G401 (cell line): ENCODE data around the gene GRAMD2B. TPM values are rescaled to one million over a fixed set of nuclear protein-coding genes. Genes with fewer than 3 reads are reported as not detected.
"Not testable (repeated sequence)": the region's sequence is repeated elsewhere in the genome, so short reads cannot be mapped to it uniquely, and the experiment has no call there.

Experiments used
- DNase-seq: peaks from one replicate; pipeline ENCODE4 v3.0.0-alpha.2; 2015; ENCODE audit warnings: low spot score
- in situ Hi-C: cut with HindIII; loops from 2 replicates; pipeline ENCODE4 v1.10.0; 2016; ENCODE audit warnings: low sequenced_read_pairs, mixed read lengths
- total RNA-seq: library from RNA; depleted of rRNA; stranded (reverse); fragments of >200 nt; shearing (Covaris generic); gene quantifications from 2 replicates; pipeline ENCODE4 v1.2.3, GENCODE V29; 2014; rRNA removed

GRAMD2B gene, protein sequence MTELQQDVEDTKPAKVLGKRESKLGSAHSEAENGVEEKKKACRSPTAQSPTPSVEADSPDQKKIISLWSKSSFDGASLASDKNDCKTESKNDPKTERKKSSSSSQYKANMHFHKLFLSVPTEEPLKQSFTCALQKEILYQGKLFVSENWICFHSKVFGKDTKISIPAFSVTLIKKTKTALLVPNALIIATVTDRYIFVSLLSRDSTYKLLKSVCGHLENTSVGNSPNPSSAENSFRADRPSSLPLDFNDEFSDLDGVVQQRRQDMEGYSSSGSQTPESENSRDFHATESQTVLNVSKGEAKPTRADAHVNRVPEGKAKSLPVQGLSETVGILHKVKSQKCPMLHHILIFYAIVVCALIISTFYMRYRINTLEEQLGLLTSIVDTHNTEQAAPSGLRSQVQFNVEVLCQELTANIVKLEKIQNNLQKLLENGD
- 0.31 and 3.7 TPM in 2 replicates for total RNA-seq

DNA sequence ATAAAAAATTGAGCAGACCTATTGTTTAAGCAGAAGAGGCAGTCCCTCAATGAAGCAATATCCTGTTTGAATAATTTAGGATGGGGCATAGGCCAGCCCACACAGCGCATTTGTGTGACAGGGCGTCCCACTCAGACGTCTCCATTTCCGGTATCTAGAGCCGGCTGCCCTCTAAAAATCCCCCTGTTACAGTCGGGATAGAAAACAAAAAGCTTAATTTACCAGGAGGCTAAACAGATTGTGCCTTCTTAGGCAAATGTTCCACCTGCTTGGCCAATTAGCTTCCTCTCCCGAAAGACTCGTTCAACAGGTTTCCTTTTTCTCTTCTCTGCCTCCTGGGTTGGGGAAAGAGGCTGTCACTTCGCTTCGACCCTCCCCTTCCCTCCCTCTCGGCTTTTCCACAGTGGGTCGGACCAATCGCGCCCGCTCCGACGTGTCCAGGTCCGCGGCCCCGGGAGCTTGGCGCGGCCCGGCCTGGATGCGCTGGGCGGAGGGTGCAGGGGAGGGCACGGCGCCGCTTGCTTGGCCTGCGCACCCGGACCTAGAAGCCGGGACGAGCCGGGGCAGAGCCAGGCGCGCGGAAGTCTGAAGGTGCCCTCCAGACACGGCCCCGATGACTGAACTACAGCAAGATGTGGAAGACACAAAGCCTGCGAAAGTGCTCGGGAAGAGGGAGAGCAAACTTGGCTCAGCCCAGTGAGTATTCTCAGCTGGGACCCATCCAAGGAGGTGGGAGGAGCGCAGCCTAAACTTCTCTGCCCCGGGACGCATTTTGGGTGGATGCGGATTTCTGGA lies at the start of gene GRAMD2B:
GRAMD2B (plus strand) TSS at position 416 of the 795 bp plus-strand sequence; CDS start at position 614, 198 bp downstream.
- DNase-seq: peak; percentile 36
- in situ Hi-C loops: no loop called here

DNA sequence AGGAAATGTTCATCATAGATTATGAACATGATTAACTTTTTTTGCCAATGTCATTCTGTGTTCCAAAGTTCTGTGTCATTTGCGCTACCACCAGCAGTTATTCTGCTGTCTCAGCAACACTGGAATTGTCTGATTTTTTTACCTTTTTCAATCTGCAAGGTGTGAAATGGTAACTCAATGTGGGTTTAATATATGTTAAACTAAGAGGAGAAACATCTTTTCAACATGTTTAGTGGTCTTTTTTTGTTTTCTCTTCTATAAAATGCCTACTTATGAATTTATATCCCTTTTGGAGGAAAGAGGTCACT lies 49.1 kb upstream of the GRAMD2B start:
- no peak for DNase-seq
- in situ Hi-C loops: loop anchor here (25.0 kb wide), 1 partner anchor 163 kb away; no protein-coding TSS in a partner anchor

DNA sequence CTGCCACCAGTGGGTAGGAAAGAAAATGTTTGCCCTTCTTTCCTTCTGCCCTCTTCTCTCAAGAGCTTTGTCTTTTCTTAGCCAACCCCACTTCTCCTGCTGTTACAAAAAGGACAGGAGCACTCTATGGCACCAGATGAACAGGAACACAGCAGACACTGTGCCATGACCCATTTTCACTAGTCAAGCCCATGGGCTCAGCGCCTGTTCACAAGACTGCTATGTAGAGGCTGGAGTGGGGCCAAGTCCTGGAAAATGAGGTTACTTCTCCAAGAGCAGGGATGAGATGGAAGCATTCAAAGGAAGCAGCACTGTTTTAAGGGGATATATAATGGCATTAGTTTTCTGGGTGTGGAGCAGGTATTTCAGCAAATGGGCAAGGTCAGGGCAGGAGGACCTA lies 46.8 kb upstream of the GRAMD2B start:
- DNase-seq: peak; percentile 98
- in situ Hi-C loops: no loop called here

DNA sequence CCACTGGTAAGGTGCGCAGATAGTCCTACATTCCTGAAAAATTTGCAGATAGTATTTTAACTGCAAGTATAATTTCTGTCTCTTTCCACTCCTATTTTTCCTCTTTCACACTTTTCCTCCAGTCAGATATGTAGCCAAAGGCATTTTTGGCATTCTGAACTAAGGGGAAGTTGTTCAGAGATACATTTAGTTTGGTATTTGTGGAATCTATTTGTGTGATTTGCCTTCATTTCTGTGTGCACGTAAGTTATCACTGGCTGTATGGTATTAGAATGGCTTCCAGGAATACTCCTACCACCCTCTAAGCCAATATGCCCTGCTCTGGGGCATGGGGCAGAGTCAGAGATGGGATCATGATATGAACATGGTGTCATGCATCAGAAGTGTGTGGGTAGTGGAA lies 45.8 kb upstream of the GRAMD2B start:
- in situ Hi-C loops: no loop called here
- DNase-seq: no peak

DNA sequence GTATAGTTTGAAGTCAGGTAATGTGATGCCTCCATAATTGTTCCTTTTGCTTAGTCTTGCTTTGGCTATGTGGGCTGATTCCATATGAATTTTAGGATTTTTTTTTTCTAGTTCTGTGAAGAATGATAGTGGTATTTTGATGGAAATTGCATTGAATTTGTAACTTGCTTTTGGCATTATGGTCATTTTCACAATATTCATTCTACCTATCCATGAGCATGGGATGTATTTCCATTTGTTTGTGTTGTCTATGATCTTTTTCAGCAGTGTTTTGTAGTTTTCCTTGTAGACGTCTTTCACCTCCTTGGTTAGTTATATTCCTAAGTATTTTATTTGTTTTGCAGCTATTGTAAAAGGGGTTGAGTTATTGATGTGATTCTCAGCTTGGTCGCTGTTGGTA lies 42.9 kb upstream of the GRAMD2B start:
- in situ Hi-C loops, DNase-seq: not testable (repeated sequence)

DNA sequence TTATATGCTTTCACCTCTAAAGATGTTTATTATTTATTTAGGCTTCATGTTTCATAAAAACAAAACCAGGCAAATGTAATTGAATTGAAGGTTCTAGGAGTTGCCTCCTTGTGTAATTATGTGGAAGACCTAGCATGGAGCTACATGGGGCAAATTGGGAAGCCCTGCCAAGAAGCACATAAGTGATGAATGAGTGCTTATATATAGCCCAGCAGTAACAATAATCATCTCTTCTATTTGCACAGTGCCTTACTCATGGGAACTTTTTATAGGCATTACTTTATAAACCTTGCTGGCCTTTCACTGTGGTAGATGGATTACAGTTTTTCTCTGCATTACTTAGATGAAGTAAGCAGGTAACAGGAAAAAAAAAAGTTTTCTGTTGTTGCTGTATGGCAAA lies 40.0 kb upstream of the GRAMD2B start:
- no peak for DNase-seq
- in situ Hi-C loops: no loop called here

DNA sequence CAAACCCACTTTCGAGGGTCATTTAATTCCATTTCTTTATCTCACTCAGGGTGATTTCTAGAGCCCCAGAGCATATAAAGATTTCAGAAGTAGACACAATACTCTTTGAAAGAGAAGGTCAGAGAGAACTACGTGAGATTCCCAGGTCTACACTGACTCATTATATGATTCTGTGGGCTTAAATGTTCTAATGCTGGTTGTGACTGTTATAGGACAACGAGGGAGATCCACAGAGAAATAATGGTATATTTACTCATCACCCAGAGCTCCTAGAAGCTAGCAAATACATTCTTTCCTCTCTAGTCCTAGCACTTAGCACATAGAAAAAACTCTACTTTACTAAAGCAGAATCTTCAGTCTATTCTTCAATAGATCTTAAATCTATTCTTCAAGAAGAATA lies 39.4 kb upstream of the GRAMD2B start:
- DNase-seq: no peak
- in situ Hi-C loops: no loop called here

DNA sequence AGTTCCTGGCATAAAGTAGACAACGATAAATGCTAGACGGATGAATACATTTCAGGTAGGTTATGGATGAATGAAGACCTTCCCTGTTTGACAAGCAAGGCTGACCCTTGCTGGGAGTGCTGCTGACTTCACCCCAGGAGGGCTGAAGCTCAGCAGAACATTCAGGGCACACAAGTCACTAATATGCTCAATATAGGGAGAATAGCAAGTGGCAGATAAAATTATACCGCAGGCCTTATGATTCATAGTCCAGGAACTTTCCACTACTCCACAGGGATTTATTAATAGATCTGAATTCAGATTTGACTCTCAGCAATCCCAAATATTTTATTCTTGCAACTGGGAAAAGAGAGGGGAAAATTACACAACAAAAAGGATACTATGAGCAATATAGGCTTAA lies 38.2 kb upstream of the GRAMD2B start:
- DNase-seq: peak; percentile 28
- in situ Hi-C loops: no loop called here

DNA sequence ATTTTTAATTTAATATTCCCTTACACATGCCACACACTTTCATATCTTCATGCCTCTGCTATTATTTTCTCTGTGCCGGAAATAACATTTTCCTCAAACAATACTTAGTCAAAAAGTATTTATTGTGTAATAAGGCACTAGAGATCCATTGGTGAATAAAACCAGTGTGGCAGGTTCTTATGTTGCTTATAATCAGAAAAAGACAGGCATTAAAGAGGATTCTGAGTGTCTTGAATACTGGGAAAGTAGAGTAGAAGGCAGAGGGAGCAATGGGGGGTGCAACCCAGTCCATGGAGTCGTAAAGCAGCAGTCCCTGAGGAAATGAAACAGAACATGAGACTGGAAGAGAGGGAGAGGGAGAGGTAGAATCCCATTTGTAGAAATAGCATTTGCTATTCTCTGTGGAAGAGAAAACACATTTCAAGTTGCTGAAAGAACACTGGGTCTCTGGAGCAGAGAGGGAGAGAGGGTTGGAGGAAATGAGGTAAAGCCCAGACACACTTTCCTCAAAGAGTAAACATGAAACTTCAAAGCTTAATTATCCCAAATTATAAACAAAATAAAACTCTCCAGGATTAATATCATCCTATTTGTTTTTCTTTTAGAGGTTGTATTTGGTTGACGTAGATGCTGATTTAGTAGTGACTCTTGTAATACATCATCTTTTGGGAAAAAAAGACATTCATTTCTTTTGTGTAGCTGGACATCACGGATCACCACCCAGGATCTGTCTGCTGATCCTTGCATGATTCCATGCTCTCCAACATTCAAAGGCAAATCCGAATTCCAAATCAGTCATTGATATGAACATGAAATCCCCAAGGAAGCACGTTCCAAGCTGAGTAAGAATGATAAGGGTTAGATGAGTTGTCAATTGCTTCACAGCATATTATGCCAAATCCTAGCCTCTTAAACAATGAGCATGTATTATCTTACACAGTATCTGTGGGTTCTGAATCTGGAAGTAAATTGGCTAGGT lies 37.4 kb upstream of the GRAMD2B start:
- DNase-seq: peak; percentile 19
- in situ Hi-C loops: no loop called here

DNA sequence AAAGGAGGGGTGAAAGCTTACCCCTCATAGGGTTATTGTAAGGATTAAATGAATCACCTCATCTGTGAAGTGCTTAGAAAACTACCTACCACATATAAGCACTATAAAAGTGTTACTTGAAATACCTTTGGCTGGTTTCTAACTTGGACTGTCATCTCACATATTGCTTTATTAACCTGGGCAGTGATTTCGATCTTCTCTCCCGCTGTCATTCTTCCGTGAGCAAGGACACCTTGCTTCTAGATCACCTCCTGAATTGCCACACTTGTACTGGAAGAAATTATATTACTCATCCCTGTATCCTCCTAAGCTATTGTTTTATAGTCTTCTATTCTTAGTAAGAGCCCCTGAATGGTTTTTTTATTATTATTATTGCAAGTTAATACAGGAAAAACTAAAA lies 34.0 kb upstream of the GRAMD2B start:
- DNase-seq: no peak
- in situ Hi-C loops: no loop called here

DNA sequence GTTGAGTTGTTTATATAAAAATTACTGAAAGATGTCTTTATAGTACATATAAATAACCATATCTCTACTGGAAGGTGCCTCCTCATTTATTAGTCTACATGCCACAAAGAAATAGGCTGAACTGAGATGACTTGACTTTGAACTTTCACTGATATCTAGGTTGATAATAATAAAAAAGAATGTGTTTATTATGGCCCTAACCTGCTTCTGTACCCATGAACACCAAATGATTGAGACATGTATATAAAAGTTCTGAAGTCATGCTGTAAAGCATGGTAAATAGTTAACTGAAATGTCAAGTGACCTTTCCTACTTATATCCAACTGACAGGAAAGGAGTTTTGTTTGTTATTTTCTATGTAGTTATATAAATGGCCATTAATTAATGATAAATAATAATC lies 33.2 kb upstream of the GRAMD2B start:
- in situ Hi-C loops: no loop called here
- no peak for DNase-seq

DNA sequence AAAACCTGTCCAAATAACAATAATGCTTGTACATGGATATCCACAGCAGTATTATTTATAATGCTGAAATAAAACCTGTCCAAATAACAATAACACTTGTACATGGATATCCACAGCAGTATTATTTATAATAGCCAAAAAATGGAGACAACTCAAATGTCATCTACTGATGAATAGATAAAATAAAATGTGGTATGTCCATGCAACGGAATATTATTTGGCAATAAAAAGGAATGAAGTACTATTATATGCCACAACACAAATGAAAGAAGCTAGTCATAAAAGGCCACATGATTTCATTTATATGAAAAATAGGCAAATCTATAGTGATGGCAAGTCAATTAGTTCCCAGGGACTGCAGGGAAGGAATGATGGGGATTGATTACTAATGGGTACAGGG lies 31.8 kb upstream of the GRAMD2B start:
- no peak for DNase-seq
- in situ Hi-C loops: no loop called here

DNA sequence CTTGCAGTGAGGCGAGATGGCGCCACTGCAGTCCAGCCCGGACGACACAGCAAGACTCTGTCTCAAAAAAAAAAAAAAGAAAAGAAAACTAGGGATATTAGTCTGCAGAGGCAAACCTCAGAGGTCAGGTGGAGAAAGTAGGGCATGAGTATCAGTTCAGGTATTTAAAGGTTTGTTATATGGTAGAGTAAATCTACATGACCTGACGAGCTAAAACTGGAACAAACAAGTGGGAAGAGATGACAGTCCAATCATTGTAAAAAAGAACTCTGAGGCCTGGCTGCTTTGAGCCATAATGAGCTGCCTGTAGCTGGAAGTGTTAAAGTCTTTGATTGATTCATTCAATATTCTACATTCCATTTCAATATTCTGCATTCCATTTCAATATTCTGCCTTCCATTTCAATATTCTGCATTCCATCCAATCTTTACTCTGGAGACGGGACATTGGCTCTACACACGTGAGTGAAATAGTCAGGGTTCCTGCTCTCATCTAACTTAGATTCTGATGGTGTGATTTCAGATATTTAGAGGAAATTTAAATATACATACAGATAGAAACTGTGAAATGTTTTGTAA lies 28.9 kb upstream of the GRAMD2B start:
- in situ Hi-C loops: no loop called here
- DNase-seq: no peak

DNA sequence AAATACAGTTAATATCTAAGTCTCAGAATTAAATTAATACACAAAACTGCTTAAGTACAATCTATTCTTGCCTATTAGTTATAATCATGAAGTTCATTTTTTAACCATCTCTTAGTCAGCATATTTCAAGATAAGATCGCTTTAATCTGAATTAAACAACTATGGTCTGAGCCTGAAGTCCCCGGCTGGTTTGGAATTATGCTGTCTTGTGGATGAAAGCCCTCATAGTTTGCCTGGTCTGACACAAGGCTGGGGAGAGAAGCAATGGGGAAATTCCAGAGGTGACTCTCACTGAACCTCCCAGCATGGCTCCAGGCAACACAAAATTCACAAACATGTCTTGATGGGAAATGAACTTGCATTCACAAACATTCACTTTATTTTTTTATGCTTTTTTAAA lies 28.0 kb upstream of the GRAMD2B start:
- DNase-seq: no peak
- in situ Hi-C loops: no loop called here

DNA sequence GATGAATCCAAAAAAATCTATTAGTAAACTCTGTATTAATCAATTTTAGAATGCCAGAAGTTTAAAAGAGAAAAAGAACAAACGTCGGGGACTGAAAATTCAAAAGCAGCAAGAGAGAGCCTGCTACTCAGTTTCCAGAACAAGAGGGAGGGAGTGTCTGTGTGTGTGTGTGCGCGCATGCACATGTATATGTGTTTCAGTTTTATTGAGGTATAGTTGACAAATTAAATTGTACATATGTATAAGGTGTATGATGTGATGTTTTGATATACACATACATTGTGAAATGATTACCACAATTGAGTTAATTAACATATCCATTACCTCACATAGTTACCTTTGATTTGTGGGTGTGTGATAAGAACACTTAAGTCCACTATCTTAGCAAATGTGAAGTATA lies 27.6 kb upstream of the GRAMD2B start:
- DNase-seq: no peak
- in situ Hi-C loops: no loop called here

DNA sequence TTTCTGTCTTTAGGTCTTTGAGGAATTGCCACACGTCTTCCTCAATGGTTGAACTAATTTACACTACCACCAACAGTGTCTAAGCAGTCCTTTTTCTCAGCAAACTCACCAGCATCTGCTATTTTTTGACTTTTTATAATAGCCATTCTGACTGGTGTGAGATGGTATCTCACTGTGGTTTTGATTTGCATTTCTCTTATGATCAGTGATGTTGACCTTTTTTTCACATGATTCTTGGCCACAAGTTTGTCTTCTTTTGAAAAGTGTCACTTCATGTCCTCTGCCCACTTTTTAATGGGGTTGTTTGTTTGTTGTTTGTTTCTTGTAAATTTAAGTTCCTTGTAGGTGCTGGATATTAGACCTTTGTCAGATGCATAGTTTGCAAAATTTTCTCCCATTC lies 26.5 kb upstream of the GRAMD2B start:
- in situ Hi-C loops, DNase-seq: not testable (repeated sequence)

DNA sequence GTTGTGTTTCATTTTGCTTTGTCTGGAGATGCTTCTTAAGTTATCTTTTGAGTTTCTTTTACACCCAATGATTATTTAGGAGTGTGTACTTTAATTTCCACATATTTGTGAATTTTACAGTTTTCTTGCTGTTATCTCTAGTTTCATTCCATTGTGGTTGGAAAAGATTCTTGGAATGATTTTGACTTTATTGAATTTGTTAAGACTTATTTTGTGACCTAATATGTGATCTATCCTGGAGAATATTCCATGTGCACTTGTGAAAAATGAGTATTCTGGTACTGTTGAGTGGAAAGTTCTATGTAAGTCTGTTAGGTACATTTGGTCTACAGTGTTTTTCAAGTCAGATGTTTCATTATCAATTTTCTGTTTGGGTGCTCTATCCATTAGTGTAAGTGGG lies 24.4 kb upstream of the GRAMD2B start:
- no peak for DNase-seq
- in situ Hi-C loops: no loop called here

DNA sequence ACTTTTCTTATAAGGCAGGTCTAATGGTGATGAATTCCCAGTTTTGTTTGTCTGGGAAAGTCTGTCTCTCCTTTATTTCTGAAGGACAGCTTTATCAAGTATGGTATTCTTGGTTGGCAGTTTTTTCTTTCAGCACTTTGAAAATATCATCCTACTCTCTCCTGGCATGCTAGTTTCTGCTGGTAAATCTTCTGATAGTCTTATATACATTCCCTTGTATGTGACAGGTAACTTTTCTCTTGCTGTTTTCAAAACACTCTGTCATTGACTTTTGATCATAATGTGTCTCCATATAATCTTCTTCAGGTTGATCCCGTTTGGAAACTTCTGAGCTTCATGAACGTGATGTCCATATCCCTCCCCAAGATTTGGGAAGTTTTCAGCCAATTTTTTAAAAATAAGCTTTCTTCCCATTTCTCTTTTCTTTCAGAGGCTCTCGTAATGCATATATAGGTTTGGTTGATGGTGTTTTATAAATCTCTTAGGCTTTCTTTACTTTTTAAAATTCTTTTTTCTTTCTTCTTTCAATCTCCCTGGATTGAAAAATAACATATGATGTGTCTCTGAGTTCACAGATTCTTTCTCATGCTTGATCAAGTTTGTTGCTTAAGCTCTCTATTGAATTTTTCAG lies 22.5 kb upstream of the GRAMD2B start:
- no peak for DNase-seq
- in situ Hi-C loops: loop anchor here (10.0 kb wide), 1 partner anchor 84 kb away; no protein-coding TSS in a partner anchor
